ENCODE results near the gene TRIM4.

The TRIM4 gene

GRCh38 chr7:99855236-99855635, 64.1 kb downstream of the TRIM4 start:
- Histone ChIP-seq H3K27ac (ENCODE audit: low read depth, low read length) (no peak overlapping the region), H4K20me1 (ENCODE audit: control insufficient read depth, insufficient read depth, low read depth, low read length) (no peaks in the 10 kb centered on the region), H3K9me2 (replicated peaks; ENCODE audit: control insufficient read depth, low read length) (no peaks in the 10 kb centered on the region), H3F3A (ENCODE audit: control insufficient read depth, insufficient read depth) (no peaks in the 10 kb centered on the region), H3K79me2 (ENCODE audit: control insufficient read depth, low read length) (no peaks in the 10 kb centered on the region), H3K9me3 (ENCODE audit: control insufficient read depth, insufficient read depth, low read length) (no peaks in the 10 kb centered on the region), H3K4me3 (ENCODE audit: low read length) (no peak overlapping the region), H3K27me3 (ENCODE audit: control insufficient read depth, low read length) (peaks cover 3% of the 10 kb centered on the region; the same call in 1 of the 2 replicates), H3K36me3 (ENCODE audit: control insufficient read depth, low read length) (no peaks in the 10 kb centered on the region), H3K4me1 (ENCODE audit: control insufficient read depth, low read length) (no peaks in the 10 kb centered on the region), H3K4me2 (ENCODE audit: low read length) (no peak overlapping the region)
- no peak for TF ChIP-seq EZH2phosphoT487 (IDR thresholded peaks at IDR 0.05; ENCODE audit: borderline replicate concordance, low read length)
- TF ChIP-seq, protein P1, sequence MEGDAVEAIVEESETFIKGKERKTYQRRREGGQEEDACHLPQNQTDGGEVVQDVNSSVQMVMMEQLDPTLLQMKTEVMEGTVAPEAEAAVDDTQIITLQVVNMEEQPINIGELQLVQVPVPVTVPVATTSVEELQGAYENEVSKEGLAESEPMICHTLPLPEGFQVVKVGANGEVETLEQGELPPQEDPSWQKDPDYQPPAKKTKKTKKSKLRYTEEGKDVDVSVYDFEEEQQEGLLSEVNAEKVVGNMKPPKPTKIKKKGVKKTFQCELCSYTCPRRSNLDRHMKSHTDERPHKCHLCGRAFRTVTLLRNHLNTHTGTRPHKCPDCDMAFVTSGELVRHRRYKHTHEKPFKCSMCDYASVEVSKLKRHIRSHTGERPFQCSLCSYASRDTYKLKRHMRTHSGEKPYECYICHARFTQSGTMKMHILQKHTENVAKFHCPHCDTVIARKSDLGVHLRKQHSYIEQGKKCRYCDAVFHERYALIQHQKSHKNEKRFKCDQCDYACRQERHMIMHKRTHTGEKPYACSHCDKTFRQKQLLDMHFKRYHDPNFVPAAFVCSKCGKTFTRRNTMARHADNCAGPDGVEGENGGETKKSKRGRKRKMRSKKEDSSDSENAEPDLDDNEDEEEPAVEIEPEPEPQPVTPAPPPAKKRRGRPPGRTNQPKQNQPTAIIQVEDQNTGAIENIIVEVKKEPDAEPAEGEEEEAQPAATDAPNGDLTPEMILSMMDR (IDR thresholded peaks at IDR 0.05; ENCODE audit: low read depth, low read length, poor library complexity, severe bottlenecking): no peak

GRCh38 chr7:99848420-99849216, 70.7 kb downstream of the TRIM4 start:
- H3K4me1 ChIP-seq (ENCODE audit: control insufficient read depth, low read length): no peaks in the 10 kb centered on the region
- no peak overlapping the region for H3K4me3 ChIP-seq (ENCODE audit: low read length)
- H3K27me3 ChIP-seq (ENCODE audit: control insufficient read depth, low read length): peaks cover 12% of the 10 kb centered on the region; the same call in 1 of the 2 replicates
- no peak overlapping the region for H3K4me2 ChIP-seq (ENCODE audit: low read length)
- TF ChIP-seq EZH2phosphoT487 (IDR thresholded peaks at IDR 0.05; ENCODE audit: borderline replicate concordance, low read length): no peak
- TF ChIP-seq, protein P1 (IDR thresholded peaks at IDR 0.05; ENCODE audit: low read depth, low read length, poor library complexity, severe bottlenecking): no peak
- no peaks in the 10 kb centered on the region for H3F3A ChIP-seq (ENCODE audit: control insufficient read depth, insufficient read depth)
- no peak overlapping the region for H3K27ac ChIP-seq (ENCODE audit: low read depth, low read length)
- no peaks in the 10 kb centered on the region for H3K36me3 ChIP-seq (ENCODE audit: control insufficient read depth, low read length)
- no peaks in the 10 kb centered on the region for H3K79me2 ChIP-seq (ENCODE audit: control insufficient read depth, low read length)
- no peaks in the 10 kb centered on the region for H4K20me1 ChIP-seq (ENCODE audit: control insufficient read depth, insufficient read depth, low read depth, low read length)
- H3K9me3 ChIP-seq (ENCODE audit: control insufficient read depth, insufficient read depth, low read length): no peaks in the 10 kb centered on the region
- H3K9me2 ChIP-seq (replicated peaks; ENCODE audit: control insufficient read depth, low read length): no peaks in the 10 kb centered on the region

GRCh38 chr7:99844328-99844727, 75.0 kb downstream of the TRIM4 start:
- no peaks in the 10 kb centered on the region for H3K4me1 ChIP-seq (ENCODE audit: control insufficient read depth, low read length)
- H3K4me2 ChIP-seq (ENCODE audit: low read length): no peak overlapping the region
- no peak for TF ChIP-seq EZH2phosphoT487 (IDR thresholded peaks at IDR 0.05; ENCODE audit: borderline replicate concordance, low read length)
- TF ChIP-seq, protein P1 (IDR thresholded peaks at IDR 0.05; ENCODE audit: low read depth, low read length, poor library complexity, severe bottlenecking): no peak
- H3K9me2 ChIP-seq (replicated peaks; ENCODE audit: control insufficient read depth, low read length): no peaks in the 10 kb centered on the region
- no peak overlapping the region for H3K4me3 ChIP-seq (ENCODE audit: low read length)
- no peaks in the 10 kb centered on the region for H3K36me3 ChIP-seq (ENCODE audit: control insufficient read depth, low read length)
- no peaks in the 10 kb centered on the region for H3K9me3 ChIP-seq (ENCODE audit: control insufficient read depth, insufficient read depth, low read length)
- peaks cover 26% of the 10 kb centered on the region for H3K27me3 ChIP-seq (ENCODE audit: control insufficient read depth, low read length)
- no peak overlapping the region for H3K27ac ChIP-seq (ENCODE audit: low read depth, low read length)
- H3F3A ChIP-seq (ENCODE audit: control insufficient read depth, insufficient read depth): no peaks in the 10 kb centered on the region
- no peaks in the 10 kb centered on the region for H3K79me2 ChIP-seq (ENCODE audit: control insufficient read depth, low read length)
- no peaks in the 10 kb centered on the region for H4K20me1 ChIP-seq (ENCODE audit: control insufficient read depth, insufficient read depth, low read depth, low read length)
